Ectodermal cell (in vitro differentiated cells): Measurements from ENCODE around the gene PDE11A.

Experiments
- H3K27ac ChIP-seq: 2 replicates; pipeline ENCODE4 v1.7.0; 2013; ENCODE audit warnings: mild to moderate bottlenecking, low read depth, low read length; ENCODE audit not compliant: insufficient read depth, poor library complexity, severe bottlenecking
- H3K27me3 ChIP-seq: 2 replicates; pipeline ENCODE4 v1.7.0; 2013; ENCODE audit warnings: mild to moderate bottlenecking, low read length; ENCODE audit not compliant: insufficient read depth, control insufficient read depth, poor library complexity, severe bottlenecking
- H3K36me3 ChIP-seq: one replicate; pipeline ENCODE4 v1.7.0; 2013; ENCODE audit warnings: low read length; ENCODE audit not compliant: control insufficient read depth, insufficient read depth
- H3K4me1 ChIP-seq: one replicate; pipeline ENCODE4 v1.7.0; 2013; ENCODE audit warnings: low read length; ENCODE audit not compliant: control insufficient read depth, insufficient read depth
- H3K4me3 ChIP-seq: 2 replicates; pipeline ENCODE4 v1.7.0; 2013; ENCODE audit warnings: low read depth, low read length, control low read depth; ENCODE audit not compliant: insufficient read depth
- H3K9me3 ChIP-seq: 2 replicates; pipeline ENCODE4 v1.7.0; 2013; ENCODE audit warnings: mild to moderate bottlenecking, low read length, moderate library complexity; ENCODE audit not compliant: control insufficient read depth
- WGBS, 2 experiments: methylation state at CpG; one replicate each; pipeline ENCODE4 v1.1.7; 2013; ENCODE audit warnings: missing lambda C conversion rate in 2 of 2; 5-methylcytosine and 5-hydroxymethylcytosine counted together

Gene PDE11A

DNA sequence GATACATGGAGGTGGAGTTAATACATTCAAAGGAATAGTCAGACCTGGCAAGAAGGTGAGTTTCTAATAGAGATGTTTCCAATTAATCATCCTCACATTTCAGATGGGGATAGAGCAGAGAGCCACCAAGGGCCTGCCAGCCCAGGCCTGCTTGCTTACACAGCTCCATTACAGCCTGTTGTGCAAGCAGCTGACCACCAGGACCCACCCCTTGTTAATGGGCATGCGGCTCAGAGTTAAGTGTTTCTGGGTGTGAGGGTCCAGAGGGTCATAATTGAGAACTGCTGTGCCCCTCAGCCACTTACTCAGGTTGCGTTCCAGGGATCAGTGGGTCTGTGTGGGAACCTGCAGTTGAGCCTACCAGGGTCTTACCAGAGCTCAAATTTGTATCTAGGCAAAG lies 480.2 kb downstream of the PDE11A start:
- Histone ChIP-seq H3K9me3 (no peaks in the 10 kb centered on the region), H3K27ac (no peak overlapping the region), H3K27me3 (no peaks in the 10 kb centered on the region), H3K4me1 (peaks cover 3% of the 10 kb centered on the region), H3K4me3 (no peak overlapping the region), H3K36me3 (no peaks in the 10 kb centered on the region)
- 90 to 95% methylated on average over 2 of the region's 2 CpGs for WGBS, 2 experiments

DNA sequence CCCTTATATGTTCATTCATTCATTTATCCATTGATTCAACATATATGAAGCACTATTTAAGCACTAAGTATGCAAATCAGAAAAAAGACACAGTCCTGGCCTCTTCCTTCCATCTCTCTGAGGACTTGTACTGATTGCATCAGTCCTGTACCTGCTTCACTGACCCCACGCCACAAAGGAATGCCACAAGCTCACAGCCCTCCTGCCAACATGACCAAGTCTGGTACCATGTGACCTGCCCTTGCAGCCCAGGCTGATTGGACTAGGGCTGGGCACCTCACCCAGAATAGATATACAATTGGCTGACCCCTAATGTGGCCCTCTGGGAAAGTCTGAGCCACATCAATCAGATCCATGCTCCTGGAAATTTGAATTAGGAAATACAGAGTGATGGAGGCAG lies 483.4 kb downstream of the PDE11A start:
- Histone ChIP-seq H3K27ac (no peak overlapping the region), H3K4me1 (peaks cover 3% of the 10 kb centered on the region), H3K36me3 (no peaks in the 10 kb centered on the region), H3K4me3 (no peak overlapping the region), H3K9me3 (no peaks in the 10 kb centered on the region), H3K27me3 (no peaks in the 10 kb centered on the region)
- WGBS, 2 experiments = 84 to 87% methylated on average over 1 of the region's 1 CpG

GRCh38 chr2:177588671-177589070 lies 483.9 kb downstream of the PDE11A start:
- WGBS, 2 experiments = 94 to 95% methylated on average over 3 of the region's 3 CpGs
- Histone ChIP-seq H3K36me3 (no peaks in the 10 kb centered on the region), H3K9me3 (no peaks in the 10 kb centered on the region), H3K4me3 (no peak overlapping the region), H3K4me1 (peaks cover 3% of the 10 kb centered on the region), H3K27me3 (no peaks in the 10 kb centered on the region), H3K27ac (no peak overlapping the region)

- WGBS, 2 experiments = 88 to 95% methylated on average over 1 of the region's 1 CpG
- Histone ChIP-seq H3K27ac (no peak overlapping the region), H3K4me1 (no peaks in the 10 kb centered on the region), H3K4me3 (no peak overlapping the region), H3K36me3 (no peaks in the 10 kb centered on the region), H3K9me3 (no peaks in the 10 kb centered on the region), H3K27me3 (no peaks in the 10 kb centered on the region)
Observed at GRCh38 chr2:177587371-177587770, 485.2 kb downstream of the PDE11A start.

DNA sequence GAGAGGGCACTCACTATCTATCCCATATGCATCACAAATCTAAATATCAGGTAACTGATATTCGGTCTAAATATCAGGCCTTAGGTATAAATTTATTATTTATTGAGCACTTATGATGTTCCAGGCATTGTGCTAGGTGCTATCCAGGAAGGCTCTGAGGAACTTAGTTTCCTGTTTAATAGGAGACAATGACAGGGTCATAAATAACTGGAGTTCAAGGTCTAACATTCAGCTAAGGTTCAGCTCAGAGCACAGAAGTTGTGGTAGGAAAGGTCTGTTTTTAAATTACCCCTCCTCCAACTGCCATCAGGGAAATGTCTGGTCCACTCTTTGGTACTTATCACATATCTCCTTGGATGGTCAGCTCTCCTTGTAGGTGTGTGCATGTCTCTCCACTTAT lies 486.4 kb downstream of the PDE11A start:
- H3K27me3 ChIP-seq = no peaks in the 10 kb centered on the region
- no peaks in the 10 kb centered on the region for H3K36me3 ChIP-seq
- WGBS, 2 experiments = 92 to 100% methylated on average over 1 of the region's 1 CpG
- no peaks in the 10 kb centered on the region for H3K4me1 ChIP-seq
- no peaks in the 10 kb centered on the region for H3K9me3 ChIP-seq
- no peak overlapping the region for H3K27ac ChIP-seq
- H3K4me3 ChIP-seq = no peak overlapping the region

- no peaks in the 10 kb centered on the region for H3K27me3 ChIP-seq
- H3K4me3 ChIP-seq = no peak overlapping the region
- no peaks in the 10 kb centered on the region for H3K9me3 ChIP-seq
- no peak overlapping the region for H3K27ac ChIP-seq
- H3K4me1 ChIP-seq = no peaks in the 10 kb centered on the region
- WGBS, 2 experiments = 93 to 96% methylated on average over 5 of the region's 5 CpGs
- H3K36me3 ChIP-seq = no peaks in the 10 kb centered on the region
Observed at GRCh38 chr2:177585234-177585863, 487.2 kb downstream of the PDE11A start.

DNA sequence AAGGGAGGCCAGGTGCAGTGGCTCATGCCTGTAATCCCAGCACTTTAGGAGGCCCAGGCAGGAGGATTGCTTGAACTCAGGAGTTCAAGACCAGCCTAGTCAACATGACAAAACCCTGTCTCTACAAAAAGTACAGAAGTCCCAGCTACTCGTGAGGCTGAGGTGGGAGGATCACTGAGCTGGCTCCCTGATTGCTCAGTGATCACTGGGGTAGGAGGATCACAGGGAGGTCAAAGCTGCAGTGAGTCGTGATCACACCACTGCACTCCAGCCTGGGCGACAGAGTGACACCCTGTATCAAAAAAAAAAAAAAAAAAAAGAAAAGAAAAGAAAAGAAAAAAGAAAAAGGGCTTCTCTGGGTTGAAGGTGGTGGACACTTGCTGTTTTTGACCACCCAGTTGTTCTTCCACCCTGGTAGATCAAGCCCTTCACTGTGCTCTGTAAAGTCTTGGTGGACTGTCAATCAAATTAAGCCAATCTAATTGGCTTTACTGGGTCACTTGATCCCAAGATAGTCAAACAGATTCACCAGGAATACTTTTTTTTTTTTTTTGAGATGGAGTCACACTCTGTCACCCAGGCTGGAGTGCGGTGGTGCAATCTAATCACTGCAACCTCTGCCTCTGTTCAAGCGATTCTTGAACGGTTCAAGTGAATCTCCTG lies 488.4 kb downstream of the PDE11A start:
- no peak overlapping the region for H3K27ac ChIP-seq
- WGBS, 2 experiments = 92 to 95% methylated on average over 5 to 6 of the region's 6 CpGs
- no peak overlapping the region for H3K4me3 ChIP-seq
- no peaks in the 10 kb centered on the region for H3K36me3 ChIP-seq
- no peaks in the 10 kb centered on the region for H3K27me3 ChIP-seq
- no peaks in the 10 kb centered on the region for H3K9me3 ChIP-seq
- no peaks in the 10 kb centered on the region for H3K4me1 ChIP-seq

GRCh38 chr2:177582000-177582399 lies 490.6 kb downstream of the PDE11A start:
- Histone ChIP-seq H3K27ac (no peak overlapping the region), H3K36me3 (no peaks in the 10 kb centered on the region), H3K27me3 (no peaks in the 10 kb centered on the region), H3K4me1 (no peaks in the 10 kb centered on the region), H3K9me3 (no peaks in the 10 kb centered on the region), H3K4me3 (no peak overlapping the region)
- 90% methylated on average over 1 of the region's 1 CpG for WGBS, 2 experiments

DNA sequence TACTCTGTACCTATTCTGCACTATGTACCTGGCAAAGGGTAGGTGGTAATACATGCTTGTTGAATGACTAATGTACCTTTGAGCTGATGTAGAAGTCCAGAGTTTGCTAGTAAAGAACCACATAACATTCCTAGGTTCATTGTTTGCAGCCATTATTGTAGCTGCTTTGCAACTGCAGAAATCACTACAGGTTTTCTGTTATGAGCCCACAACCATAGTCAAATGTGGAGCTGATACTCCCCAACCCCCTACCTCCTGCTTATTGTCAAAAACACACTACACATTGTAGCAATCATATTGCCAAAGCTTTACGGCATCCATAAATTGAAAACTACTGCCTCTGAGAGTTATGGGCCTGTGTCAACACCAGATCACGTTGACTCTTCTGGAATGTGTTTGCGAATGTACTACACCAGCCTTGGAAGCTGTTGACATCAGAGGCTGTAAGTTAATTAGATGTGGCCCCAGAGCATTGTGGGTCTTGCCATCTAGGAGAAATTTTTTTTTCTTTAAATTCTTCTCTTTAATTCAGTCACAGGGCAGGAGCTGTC lies 493.0 kb downstream of the PDE11A start:
- H3K4me3 ChIP-seq = no peak overlapping the region
- H3K4me1 ChIP-seq = no peaks in the 10 kb centered on the region
- H3K9me3 ChIP-seq = no peaks in the 10 kb centered on the region

DNA sequence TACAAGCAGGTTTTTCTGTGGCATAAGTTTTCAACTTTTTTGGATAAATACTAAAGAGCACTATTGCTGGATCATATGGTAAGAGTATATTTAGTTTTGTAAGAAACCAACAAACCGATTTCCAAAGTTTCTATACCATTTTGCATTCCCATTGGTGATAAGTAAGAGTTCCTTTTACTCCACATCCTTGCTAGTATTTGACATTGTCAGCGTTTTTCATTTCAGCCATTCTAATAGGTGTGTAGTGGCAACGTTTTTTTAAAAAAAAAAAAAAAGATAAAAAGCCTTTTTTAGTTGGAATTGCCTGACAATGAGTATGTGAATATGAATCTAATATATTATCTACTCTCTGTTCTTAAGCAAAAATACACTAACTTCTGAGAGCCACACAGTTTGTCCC lies 494.1 kb downstream of the PDE11A start:
- no peak overlapping the region for H3K27ac ChIP-seq
- 100% methylated on average over 1 of the region's 3 CpGs; no CpG with 5 or more reads in 1 of the 2 experiments for WGBS, 2 experiments

More for the DNA sequence above, 493.0 kb downstream of the PDE11A start:
- 93 to 95% methylated on average over 3 of the region's 3 CpGs for whole genome bisulfite sequencing, 2 experiments
- Histone ChIP-seq H3K27ac (no peak overlapping the region), H3K27me3 (no peaks in the 10 kb centered on the region), H3K36me3 (no peaks in the 10 kb centered on the region)

More for the DNA sequence above, 494.1 kb downstream of the PDE11A start:
- H3K4me1 ChIP-seq = no peaks in the 10 kb centered on the region
- no peak overlapping the region for H3K4me3 ChIP-seq
- H3K36me3 ChIP-seq = no peaks in the 10 kb centered on the region
- H3K9me3 ChIP-seq = no peaks in the 10 kb centered on the region
- no peaks in the 10 kb centered on the region for H3K27me3 ChIP-seq
